Neuron (in vitro differentiated cells): ENCODE data around the gene CABCOCO1.
"Not testable (repeated sequence)": the region's sequence is repeated elsewhere in the genome, so short reads cannot be mapped to it uniquely, and the experiment has no call there.

Experiments used
- H2AFZ ChIP-seq: one replicate; pipeline ENCODE4 v1.6.1; 2013; ENCODE audit warnings: low read depth, mild to moderate bottlenecking, inconsistent platforms, low read length, moderate library complexity
- H3K27me3 ChIP-seq: one replicate; pipeline ENCODE4 v1.6.1; 2013; ENCODE audit warnings: low read length; ENCODE audit not compliant: insufficient read depth
- H3K36me3 ChIP-seq: one replicate; pipeline ENCODE4 v1.6.1; 2013; ENCODE audit warnings: low read length; ENCODE audit not compliant: insufficient read depth
- H3K4me1 ChIP-seq: one replicate; pipeline ENCODE4 v1.6.1; 2013; ENCODE audit warnings: low read length; ENCODE audit not compliant: insufficient read depth
- H3K4me3 ChIP-seq: 2 replicates; pipeline ENCODE4 v1.5.1; 2013; ENCODE audit warnings: mild to moderate bottlenecking, low read length, moderate library complexity
- H3K9me3 ChIP-seq: one replicate; pipeline ENCODE4 v1.6.1; 2013; ENCODE audit warnings: low read length

The CABCOCO1 gene

DNA sequence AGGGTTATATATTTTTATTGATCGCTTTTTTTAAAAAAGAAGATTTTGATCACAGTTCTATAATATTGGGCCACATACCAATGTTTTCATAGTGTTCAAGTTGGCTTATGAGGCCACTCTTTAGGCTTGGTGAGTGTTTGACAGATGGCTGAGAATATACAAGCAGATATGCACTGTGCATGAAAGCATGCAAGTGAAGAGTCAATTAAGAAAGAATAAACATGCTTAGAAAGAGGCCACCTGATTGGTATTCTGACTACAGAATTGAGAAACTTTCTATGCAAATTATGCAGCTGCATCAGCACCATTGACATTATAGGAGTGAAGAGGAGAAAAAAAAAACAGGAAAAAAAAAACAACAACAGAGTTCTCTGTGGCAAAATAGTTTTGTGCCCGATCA, 39.9 kb downstream of the CABCOCO1 start:
- no peaks in the 10 kb centered on the region for H3K36me3 ChIP-seq
- H2AFZ ChIP-seq, result no peak overlapping the region
- H3K27me3 ChIP-seq, result no peaks in the 10 kb centered on the region
- no peak overlapping the region for H3K4me3 ChIP-seq
- H3K4me1 ChIP-seq, result no peaks in the 10 kb centered on the region
- H3K9me3 ChIP-seq, result no peaks in the 10 kb centered on the region

DNA sequence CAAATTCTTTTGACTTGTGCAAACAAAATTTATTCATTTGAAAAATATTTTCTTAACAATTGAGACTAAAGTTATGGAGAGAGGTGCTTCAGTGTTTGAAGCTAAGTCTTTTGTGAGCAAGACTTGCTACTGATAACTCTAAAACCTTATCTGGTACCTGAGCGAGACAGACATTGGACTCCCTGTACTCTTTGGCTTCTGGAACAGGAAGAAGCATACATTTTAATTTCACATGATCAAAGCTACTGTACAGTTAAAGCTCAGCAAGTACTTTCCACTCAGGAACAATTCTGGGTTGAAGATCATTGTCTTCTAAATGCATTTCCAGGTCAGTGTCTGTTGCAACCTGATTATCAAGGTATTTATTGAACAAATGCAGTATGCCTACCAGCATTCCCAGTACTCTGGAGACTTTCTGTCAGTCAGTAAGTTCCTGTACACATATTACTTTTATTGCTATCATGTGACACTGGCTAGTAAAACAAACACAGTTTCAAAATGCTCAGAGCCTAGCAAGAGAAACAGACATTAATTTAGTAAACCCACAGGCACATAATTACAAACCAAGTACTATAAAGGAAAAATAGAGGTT, 42.4 kb downstream of the CABCOCO1 start:
- H3K27me3 ChIP-seq, result no peaks in the 10 kb centered on the region
- H2AFZ ChIP-seq, result no peak overlapping the region
- no peaks in the 10 kb centered on the region for H3K36me3 ChIP-seq
- no peaks in the 10 kb centered on the region for H3K4me1 ChIP-seq
- H3K9me3 ChIP-seq, result no peaks in the 10 kb centered on the region
- H3K4me3 ChIP-seq, result no peak overlapping the region

DNA sequence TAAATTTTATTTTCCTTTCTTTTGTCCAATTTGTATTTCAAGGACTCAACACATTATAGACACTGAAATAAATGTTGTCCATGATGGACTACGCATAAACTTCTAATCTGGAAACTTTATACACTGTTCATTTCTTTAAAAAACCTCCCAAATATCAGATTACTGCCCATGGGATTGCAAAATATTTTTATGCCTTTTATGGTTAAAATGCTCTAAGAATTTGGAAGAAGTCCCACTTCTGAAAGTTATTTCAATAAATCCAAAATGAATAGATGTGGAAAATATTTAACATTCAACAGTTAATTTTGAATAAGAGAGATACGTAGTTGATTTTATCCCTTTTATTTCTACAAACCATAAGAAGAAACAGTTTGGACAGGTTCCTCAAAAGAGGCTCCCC, 46.1 kb downstream of the CABCOCO1 start:
- Histone ChIP-seq H3K9me3 (no peaks in the 10 kb centered on the region), H2AFZ (no peak overlapping the region), H3K27me3 (no peaks in the 10 kb centered on the region), H3K4me3 (no peak overlapping the region), H3K4me1 (no peaks in the 10 kb centered on the region), H3K36me3 (no peaks in the 10 kb centered on the region)

DNA sequence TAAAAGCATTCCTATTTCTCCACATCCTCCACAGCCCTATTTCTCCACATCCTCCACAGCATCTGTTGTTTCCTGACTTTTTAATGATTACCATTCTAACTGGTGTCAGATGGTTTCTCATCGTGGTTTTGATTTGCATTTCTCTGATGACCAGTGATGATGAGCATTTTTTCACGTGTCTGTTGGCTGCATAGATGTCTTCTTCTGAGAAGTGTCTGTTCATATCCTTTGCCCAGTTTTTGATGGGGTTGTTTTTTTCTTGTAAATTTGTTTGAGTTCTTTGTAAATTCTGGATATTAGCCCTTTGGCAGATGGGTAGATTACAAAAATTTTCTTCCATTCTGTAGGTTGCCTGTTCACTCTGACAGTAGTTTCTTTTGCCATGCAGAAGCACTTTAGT, 49.4 kb downstream of the CABCOCO1 start:
- not testable (repeated sequence) for H3K4me3 ChIP-seq, H2AFZ ChIP-seq, H3K4me1 ChIP-seq

DNA sequence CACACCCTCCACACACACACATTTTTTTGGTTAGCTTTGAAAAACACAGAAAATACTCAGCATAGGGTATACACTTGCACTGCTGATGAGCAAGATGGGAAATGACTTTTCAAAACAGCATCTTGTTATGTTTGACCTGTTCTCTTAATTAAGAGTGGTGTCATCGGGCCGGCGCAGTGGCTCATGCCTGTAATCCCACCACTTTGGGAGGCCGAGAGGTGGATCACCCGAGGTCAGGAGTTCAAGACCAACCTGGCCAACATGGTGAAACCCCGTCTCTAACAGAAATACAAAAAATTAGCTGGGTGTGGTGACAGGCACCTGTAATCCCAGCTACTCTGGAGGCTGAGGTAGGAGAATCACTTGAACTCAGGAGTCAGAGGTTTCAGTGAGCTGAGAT, 56.7 kb downstream of the CABCOCO1 start:
- not testable (repeated sequence) for H3K36me3 ChIP-seq, H2AFZ ChIP-seq, H3K4me1 ChIP-seq, H3K27me3 ChIP-seq, H3K4me3 ChIP-seq, H3K9me3 ChIP-seq

More for the DNA sequence above, 49.4 kb downstream of the CABCOCO1 start:
- not testable (repeated sequence) for H3K9me3 ChIP-seq, H3K27me3 ChIP-seq, H3K36me3 ChIP-seq

DNA sequence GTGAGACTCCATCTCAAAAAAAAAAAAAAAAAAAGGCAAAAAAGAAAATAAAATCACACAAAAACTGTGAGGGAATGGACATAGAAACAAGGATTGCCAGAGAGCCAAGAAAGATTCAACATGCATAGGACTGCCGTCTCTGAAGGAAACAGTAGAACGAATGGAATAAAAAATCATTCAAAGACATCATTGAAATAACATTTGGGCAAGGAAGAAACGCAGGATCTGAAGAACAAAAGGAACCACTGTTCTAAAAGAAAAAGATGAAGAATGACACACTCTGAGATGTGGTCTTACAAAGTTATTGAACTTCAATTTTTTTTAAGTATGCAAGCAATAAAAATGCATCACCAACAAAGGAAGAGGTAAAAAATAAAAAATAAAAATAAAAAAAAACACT, 57.2 kb downstream of the CABCOCO1 start:
- Histone ChIP-seq H3K27me3 (no peaks in the 10 kb centered on the region), H3K36me3 (no peaks in the 10 kb centered on the region), H3K9me3 (no peaks in the 10 kb centered on the region), H3K4me1 (no peaks in the 10 kb centered on the region), H3K4me3 (no peak overlapping the region), H2AFZ (no peak overlapping the region)

DNA sequence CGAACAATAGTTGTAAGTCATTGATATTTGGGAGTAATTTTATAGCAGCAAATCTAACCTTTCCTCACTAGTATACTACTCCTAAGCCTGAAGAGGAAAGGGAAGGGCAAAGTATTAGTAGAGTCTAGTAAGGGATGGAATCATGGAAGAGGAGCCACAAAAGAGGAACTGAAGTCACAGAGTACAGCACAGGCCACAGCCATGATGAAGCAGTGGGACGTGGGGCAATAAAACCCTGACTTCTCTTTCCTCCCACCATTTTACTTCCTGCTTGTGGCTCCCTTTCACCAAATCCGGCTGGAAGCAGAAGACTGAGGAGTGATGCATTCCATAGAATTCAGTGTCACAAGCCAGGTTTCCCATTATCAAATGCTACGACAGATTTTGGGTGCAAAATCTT, 58.7 kb downstream of the CABCOCO1 start:
- no peak overlapping the region for H3K4me3 ChIP-seq
- H3K36me3 ChIP-seq, result no peaks in the 10 kb centered on the region
- H3K27me3 ChIP-seq, result no peaks in the 10 kb centered on the region
- H2AFZ ChIP-seq, result no peak overlapping the region
- H3K4me1 ChIP-seq, result no peaks in the 10 kb centered on the region
- no peaks in the 10 kb centered on the region for H3K9me3 ChIP-seq

DNA sequence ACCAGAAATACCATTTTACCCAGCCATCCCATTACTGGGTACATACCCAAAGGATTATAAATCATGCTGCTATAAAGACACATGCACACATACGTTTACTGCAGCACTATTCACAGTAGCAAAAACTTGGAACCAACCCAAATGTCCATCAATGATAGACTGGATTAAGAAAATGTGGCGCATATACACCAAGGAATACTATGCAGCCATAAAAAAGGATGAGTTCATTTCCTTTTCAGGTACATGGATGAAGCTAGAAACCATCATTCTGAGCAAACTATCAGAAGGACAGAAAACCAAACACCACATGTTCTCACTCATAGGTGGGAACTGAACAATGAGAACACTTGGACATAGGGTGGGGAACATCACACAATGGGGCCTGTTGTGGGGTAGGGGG, 62.5 kb downstream of the CABCOCO1 start:
- H3K4me1 ChIP-seq, H3K36me3 ChIP-seq, H3K4me3 ChIP-seq, H3K27me3 ChIP-seq, H3K9me3 ChIP-seq, H2AFZ ChIP-seq: not testable (repeated sequence)

DNA sequence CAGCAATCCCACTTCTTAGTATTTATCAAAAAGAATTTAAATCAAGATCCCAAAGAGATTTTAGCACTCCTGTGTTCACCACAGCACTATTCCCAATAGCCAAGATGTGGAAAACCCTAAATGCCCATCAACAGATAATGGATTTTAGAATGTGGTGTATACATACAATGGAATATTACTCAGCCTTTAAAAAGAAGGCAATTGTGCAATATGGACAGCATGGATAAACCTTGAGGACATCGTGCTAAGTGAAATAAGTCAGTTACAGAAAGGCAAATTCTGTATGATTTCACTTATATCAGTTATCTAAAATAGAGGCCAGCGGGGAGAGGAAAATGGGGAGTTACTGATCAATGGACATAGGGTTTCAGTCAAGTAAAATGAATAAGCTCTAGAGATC, 66.9 kb downstream of the CABCOCO1 start:
- Histone ChIP-seq H2AFZ (no peak overlapping the region), H3K4me3 (no peak overlapping the region), H3K9me3 (no peaks in the 10 kb centered on the region), H3K36me3 (no peaks in the 10 kb centered on the region), H3K27me3 (no peaks in the 10 kb centered on the region), H3K4me1 (no peaks in the 10 kb centered on the region)

DNA sequence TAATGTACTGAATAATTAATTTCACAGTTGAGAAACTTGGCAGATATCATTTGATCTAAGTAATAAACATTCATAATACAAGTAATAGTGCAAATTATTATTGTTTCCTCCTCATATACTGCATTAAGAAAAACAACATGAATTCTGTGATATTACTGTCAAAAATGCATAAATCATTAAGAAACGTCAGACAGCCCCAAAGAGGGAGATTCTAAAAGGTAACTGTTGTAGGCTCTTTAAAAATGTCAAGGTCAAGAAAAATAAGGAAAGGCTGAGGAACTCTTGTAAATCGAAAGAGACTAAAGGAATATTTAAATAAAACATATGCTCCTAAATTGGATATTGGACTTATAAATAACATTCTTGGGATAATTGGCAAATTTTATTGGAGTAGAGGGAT, 67.9 kb downstream of the CABCOCO1 start:
- no peaks in the 10 kb centered on the region for H3K4me1 ChIP-seq
- no peak overlapping the region for H3K4me3 ChIP-seq
- H3K9me3 ChIP-seq, result no peaks in the 10 kb centered on the region
- no peaks in the 10 kb centered on the region for H3K36me3 ChIP-seq
- no peak overlapping the region for H2AFZ ChIP-seq
- H3K27me3 ChIP-seq, result no peaks in the 10 kb centered on the region

DNA sequence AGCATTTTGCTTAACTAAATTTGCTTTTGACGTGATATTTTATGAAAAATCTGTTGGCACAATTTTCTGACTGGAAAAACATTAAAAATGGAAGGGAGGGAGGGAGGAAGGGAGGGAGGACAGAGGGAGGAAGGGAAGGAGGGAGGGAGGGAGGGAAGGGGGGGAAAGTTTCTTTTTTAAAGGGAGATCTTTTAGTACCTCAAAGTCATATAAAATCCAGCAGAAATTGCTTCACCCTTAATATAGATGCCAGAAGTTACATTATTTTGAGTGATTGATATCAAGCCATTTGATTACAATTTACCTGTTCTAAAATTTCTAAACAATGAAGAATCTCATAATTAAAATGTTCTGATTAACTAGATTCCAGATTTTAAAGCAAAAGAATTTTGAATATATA, 68.9 kb downstream of the CABCOCO1 start:
- H3K9me3 ChIP-seq, result no peaks in the 10 kb centered on the region
- H3K36me3 ChIP-seq, result no peaks in the 10 kb centered on the region
- no peaks in the 10 kb centered on the region for H3K4me1 ChIP-seq
- no peaks in the 10 kb centered on the region for H3K27me3 ChIP-seq
- H2AFZ ChIP-seq, result no peak overlapping the region
- no peak overlapping the region for H3K4me3 ChIP-seq

DNA sequence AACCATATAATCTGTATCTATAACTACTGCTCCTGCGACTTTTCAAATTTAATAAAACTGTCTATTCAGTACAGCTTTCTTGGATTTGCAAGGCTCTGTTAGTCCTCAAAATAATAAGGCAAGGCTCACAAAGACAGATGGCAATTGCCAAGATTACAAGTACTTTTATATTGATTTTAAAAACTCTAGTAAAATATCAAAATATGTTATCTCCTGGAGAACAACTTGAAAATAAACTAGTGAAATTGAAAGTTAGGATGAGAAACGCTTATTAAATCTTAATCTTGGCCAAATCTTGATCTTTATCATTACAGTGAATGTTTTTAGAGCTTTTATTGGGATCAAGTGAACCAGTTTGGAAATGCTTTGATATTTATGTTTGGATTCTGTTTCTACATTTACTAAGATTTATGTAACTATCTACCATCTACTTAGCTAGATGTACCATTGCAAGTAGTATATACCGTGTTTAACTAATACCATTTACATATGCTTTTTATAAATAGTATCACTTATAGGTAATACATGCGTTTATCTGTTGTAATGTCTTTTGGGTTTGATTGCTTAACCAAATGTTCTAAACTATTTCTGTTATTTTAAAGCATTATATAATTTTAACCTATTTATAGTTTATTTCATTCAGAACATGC, 70.0 kb downstream of the CABCOCO1 start:
- Histone ChIP-seq H3K9me3 (no peaks in the 10 kb centered on the region), H3K36me3 (no peaks in the 10 kb centered on the region), H3K27me3 (no peaks in the 10 kb centered on the region), H3K4me1 (no peaks in the 10 kb centered on the region), H2AFZ (no peak overlapping the region), H3K4me3 (no peak overlapping the region)

DNA sequence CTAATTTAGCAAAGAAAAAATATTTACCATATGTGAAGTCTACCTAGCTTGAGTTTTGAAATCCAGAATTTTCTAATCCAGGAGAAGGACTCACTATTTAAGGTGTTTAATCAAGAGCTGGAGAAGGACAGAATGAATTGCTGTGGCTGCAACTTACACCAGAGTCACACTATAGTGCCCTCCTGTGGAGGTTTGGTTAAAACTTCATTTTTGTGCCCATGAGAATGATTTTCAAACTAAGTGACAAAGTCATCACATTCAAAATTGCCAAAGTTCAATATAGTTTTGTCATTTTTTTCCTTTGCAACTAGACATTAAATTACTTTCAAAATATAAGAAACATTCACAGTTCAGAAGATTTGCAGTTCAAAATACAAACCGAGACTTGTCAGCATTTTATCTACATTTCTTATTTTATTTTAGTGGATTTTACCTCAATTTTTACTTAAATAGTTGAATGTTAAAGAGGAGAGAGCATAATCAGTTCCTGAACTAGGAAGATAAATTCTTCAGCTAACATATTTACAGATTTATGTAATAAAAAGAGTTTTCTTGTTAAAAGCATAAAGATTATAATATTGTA, 70.7 kb downstream of the CABCOCO1 start:
- Histone ChIP-seq H3K4me1 (no peaks in the 10 kb centered on the region), H3K27me3 (no peaks in the 10 kb centered on the region), H3K9me3 (no peaks in the 10 kb centered on the region), H3K36me3 (no peaks in the 10 kb centered on the region), H3K4me3 (no peak overlapping the region), H2AFZ (no peak overlapping the region)

DNA sequence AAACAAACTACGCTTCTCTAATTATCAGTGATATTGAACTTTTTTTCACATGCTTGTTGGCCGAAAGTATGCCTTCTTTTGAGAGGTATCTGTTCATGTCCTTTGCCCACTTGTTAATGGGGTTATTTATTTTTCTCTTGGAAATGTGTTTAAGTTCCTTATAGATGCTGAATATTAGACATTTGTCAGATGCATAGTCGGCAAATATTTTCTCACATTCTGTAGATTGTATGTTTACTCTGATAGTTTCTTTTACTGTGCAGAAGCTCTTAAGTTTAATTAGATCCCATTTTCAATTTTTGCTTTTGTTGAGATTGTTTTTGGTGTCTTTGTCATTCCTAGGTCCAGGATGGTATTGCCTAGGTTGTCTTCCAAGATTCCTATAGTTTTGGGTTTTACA, 73.2 kb downstream of the CABCOCO1 start:
- no peaks in the 10 kb centered on the region for H3K4me1 ChIP-seq

More for the DNA sequence above, 73.2 kb downstream of the CABCOCO1 start:
- Histone ChIP-seq H3K4me3 (no peak overlapping the region), H3K9me3 (no peaks in the 10 kb centered on the region), H3K27me3 (no peaks in the 10 kb centered on the region), H3K36me3 (no peaks in the 10 kb centered on the region), H2AFZ (no peak overlapping the region)
